ENCODE measurements around the gene STARD3.
A peak's percentile ranks its signal among the peaks of the same experiment; 100 is the strongest.
"Not testable (repeated sequence)": the region's sequence is repeated elsewhere in the genome, so short reads cannot be mapped to it uniquely, and the experiment has no call there.

Gene STARD3

GRCh38 chr17:39636927-39637736, at the start of gene STARD3:
Gene STARD3 (plus strand): TSS chr17:39637144. CDS start chr17:39653532, 16,388 bp downstream.
- Histone ChIP-seq H3K9ac (peak within 1 kb of the TSS; percentile 79), H3K36me3 (ENCODE audit: insufficient read depth) (no peaks in the 10 kb centered on the region), H3K27ac (peak within 1 kb of the TSS; percentile 57), H3K4me1 (ENCODE audit: low read depth, poor library complexity, severe bottlenecking) (peaks cover 44% of the 10 kb centered on the region), H3K27me3 (ENCODE audit: insufficient read depth, low read depth) (no peaks in the 10 kb centered on the region), H3K4me3 (IDR thresholded peaks at IDR 0.05; ENCODE audit: insufficient read depth, low read depth, low read length) (peak within 1 kb of the TSS; percentile 64), H3K4me2 (peak within 1 kb of the TSS; percentile 100), H3K79me2 (ENCODE audit: insufficient read depth, low read depth) (peaks cover 20% of the 10 kb centered on the region; the same call in 1 of the 2 replicates), H4K20me1 (ENCODE audit: insufficient read depth) (no peaks in the 10 kb centered on the region), H2AFZ (ENCODE audit: low read depth) (peak within 1 kb of the TSS; percentile 80)
- TF ChIP-seq, protein P1, sequence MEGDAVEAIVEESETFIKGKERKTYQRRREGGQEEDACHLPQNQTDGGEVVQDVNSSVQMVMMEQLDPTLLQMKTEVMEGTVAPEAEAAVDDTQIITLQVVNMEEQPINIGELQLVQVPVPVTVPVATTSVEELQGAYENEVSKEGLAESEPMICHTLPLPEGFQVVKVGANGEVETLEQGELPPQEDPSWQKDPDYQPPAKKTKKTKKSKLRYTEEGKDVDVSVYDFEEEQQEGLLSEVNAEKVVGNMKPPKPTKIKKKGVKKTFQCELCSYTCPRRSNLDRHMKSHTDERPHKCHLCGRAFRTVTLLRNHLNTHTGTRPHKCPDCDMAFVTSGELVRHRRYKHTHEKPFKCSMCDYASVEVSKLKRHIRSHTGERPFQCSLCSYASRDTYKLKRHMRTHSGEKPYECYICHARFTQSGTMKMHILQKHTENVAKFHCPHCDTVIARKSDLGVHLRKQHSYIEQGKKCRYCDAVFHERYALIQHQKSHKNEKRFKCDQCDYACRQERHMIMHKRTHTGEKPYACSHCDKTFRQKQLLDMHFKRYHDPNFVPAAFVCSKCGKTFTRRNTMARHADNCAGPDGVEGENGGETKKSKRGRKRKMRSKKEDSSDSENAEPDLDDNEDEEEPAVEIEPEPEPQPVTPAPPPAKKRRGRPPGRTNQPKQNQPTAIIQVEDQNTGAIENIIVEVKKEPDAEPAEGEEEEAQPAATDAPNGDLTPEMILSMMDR (conservative IDR thresholded peaks at IDR 0.05; ENCODE audit: low read depth, low read length) = no peak

- H3K9ac ChIP-seq; H3K4me2 ChIP-seq; H3K79me2 ChIP-seq (ENCODE audit: insufficient read depth, low read depth); H4K20me1 ChIP-seq (ENCODE audit: insufficient read depth); H3K27ac ChIP-seq; H2AFZ ChIP-seq (ENCODE audit: low read depth); H3K4me3 ChIP-seq (IDR thresholded peaks at IDR 0.05; ENCODE audit: insufficient read depth, low read depth, low read length); H3K36me3 ChIP-seq (ENCODE audit: insufficient read depth): not testable (repeated sequence)
- H3K4me1 ChIP-seq (ENCODE audit: low read depth, poor library complexity, severe bottlenecking) = peaks cover 14% of the 10 kb centered on the region
- peaks cover 35% of the 10 kb centered on the region; the same call in 1 of the 2 replicates for H3K27me3 ChIP-seq (ENCODE audit: insufficient read depth, low read depth)
These were observed 46.8 kb upstream of the STARD3 start for GRCh38 chr17:39590180-39590579.

DNA sequence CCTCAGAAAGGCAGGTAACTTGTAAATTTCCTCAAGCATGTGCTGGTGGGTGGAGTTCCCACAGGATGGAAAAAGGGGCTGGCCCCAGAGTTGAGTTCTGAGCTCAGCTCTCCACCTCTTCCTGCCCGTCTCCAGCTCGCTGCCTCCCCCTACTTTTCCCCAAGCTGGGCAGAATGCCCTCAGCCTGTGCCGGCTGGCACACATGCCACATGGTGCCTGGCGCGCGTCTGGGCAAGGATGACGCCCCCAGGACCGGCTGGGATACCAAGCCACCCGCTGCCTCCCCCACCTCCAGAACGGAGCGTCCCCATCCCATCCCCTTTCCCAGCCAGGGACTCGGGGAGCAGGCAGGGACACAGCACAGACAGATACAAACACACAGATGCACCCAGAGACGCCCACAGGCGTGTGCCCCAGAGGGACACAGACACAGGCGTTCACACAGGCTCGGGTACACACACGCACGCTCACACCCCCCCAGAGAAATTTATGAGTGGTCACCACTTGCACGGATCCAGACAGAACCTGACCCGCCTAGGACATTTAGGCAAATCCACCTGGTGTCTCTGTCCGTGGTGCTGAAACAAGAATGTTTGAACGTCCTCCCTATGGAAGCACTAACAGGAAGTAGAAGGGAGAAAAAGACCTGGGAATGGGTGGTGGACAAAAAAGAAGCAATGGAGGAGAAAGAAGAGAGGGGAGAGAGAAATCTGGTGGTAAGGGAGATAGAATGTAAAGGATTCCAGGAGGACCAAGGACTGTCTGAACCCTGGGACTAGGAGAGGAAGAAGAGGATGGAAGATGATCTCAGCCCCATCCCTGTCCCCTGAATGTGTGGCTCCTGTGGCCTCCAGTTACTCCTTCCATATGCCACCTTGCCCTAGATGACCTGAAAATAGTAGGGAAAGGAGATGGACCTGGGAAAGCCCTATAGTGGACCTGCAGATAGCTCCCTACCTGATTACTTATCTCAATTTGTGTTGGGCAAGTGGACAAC, 44.7 kb upstream of the STARD3 start:
- Histone ChIP-seq H3K4me3 (IDR thresholded peaks at IDR 0.05; ENCODE audit: insufficient read depth, low read depth, low read length) (no peak overlapping the region), H3K36me3 (ENCODE audit: insufficient read depth) (no peaks in the 10 kb centered on the region), H3K27ac (no peak overlapping the region), H3K27me3 (ENCODE audit: insufficient read depth, low read depth) (peaks cover 55% of the 10 kb centered on the region), H3K4me2 (no peak overlapping the region), H3K4me1 (ENCODE audit: low read depth, poor library complexity, severe bottlenecking) (peaks cover 14% of the 10 kb centered on the region), H3K9ac (no peak overlapping the region), H4K20me1 (ENCODE audit: insufficient read depth) (no peaks in the 10 kb centered on the region), H2AFZ (ENCODE audit: low read depth) (no peak overlapping the region), H3K79me2 (ENCODE audit: insufficient read depth, low read depth) (no peaks in the 10 kb centered on the region)
- TF ChIP-seq, protein P1 (conservative IDR thresholded peaks at IDR 0.05; ENCODE audit: low read depth, low read length) = no peak

GRCh38 chr17:39593371-39593770, 43.6 kb upstream of the STARD3 start:
- Histone ChIP-seq H3K27me3 (ENCODE audit: insufficient read depth, low read depth) (peaks cover 65% of the 10 kb centered on the region), H4K20me1 (ENCODE audit: insufficient read depth) (0 out of 2 replicates have a peak, but pooled peaks cover 2% of the 10 kb centered on the region), H3K27ac (no peak overlapping the region), H3K9ac (no peak overlapping the region), H3K79me2 (ENCODE audit: insufficient read depth, low read depth) (no peaks in the 10 kb centered on the region), H2AFZ (ENCODE audit: low read depth) (no peak overlapping the region), H3K4me1 (ENCODE audit: low read depth, poor library complexity, severe bottlenecking) (peaks cover 12% of the 10 kb centered on the region), H3K4me3 (IDR thresholded peaks at IDR 0.05; ENCODE audit: insufficient read depth, low read depth, low read length) (no peak overlapping the region), H3K4me2 (no peak overlapping the region), H3K36me3 (ENCODE audit: insufficient read depth) (no peaks in the 10 kb centered on the region)
- TF ChIP-seq, protein P1 (conservative IDR thresholded peaks at IDR 0.05; ENCODE audit: low read depth, low read length) = no peak
